ENCODE data around the gene SMOC2.

The SMOC2 gene

DNA sequence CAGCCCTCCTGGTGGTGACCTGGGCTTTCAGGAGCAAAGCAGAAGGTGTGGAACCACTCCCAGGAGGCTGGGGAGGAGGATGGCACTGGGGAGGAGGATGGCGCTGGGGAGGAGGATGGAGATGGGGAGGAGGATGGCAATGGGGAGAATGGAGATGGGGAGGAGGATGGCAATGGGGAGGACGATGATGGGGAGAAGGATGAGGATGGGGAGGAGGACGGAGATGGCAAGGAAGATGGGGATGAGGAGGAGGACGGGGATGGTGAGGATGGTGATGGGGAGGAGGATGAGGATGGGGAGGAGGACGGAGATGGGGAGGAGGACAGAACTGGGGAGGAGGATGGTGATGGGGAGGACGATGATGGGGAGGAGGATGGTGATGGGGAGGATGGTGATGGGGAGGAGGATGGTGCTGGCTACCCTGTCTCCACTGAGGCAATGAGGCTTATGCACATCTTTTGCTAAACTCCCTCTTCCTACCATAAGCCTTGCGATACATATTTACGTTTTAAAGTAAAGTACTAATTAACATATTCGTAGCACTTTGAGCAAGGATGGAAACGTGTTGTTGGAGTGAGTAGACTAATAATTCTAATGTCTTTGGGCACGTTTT, 7.4 kb downstream of the SMOC2 start:
- DNase-seq, result no peak

DNA sequence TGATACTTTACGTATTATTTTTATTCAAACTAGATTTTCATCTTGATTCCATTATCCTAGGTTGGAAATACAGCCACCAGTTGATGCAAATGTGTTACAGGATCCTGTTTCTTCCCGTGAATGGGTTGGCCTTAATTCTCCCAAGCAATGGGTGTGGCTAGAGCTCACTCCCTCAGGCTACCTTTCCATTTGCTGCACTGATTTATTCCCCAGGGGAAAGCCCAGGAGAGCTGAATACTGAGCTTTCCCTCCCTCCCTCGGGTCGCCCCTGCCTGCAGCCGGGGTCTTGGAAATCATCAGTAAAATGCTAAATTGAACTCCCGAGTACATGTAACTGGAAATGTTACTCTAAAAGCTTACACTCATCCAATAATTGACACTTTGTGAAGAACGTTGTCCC, 9.9 kb downstream of the SMOC2 start:
- DNase-seq, result no peak

GRCh38 chr6:168451805-168452517, 11.0 kb downstream of the SMOC2 start:
- DNase-seq, result no peak

DNA sequence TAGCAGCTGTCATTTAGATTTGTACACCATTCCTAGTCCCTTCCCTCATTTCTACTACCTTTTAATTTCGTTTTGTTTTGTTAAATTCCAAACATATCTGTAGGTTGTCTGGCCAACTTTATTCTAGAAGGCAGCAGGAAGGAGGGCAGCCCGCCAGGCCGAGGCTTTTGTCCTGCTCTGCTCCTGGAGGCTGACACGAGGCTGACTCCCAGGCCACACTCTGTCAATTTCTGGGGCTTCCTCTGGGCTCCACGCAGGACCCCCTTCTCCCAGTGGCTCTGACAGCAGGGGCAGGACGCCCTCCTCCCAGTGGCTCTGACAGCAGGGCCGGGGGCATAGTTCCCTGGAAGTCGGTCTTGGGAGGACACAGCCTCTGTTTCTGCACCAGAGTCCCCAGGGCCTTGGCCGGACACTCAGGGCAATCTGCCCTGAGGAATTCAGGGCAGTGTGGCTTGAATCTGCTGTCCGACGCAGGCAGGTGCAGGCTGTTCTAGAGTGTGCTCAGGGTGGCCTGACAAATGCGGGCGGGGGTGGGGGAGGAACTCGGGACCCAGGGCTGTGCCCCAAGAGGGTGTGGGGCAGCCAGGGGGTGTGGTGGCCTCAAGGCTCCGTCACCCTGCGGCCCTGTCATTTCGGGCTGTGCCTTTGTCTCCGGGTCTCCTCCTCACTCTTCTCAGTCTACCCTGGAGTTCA, 11.8 kb downstream of the SMOC2 start:
- DNase-seq, result no peak

DNA sequence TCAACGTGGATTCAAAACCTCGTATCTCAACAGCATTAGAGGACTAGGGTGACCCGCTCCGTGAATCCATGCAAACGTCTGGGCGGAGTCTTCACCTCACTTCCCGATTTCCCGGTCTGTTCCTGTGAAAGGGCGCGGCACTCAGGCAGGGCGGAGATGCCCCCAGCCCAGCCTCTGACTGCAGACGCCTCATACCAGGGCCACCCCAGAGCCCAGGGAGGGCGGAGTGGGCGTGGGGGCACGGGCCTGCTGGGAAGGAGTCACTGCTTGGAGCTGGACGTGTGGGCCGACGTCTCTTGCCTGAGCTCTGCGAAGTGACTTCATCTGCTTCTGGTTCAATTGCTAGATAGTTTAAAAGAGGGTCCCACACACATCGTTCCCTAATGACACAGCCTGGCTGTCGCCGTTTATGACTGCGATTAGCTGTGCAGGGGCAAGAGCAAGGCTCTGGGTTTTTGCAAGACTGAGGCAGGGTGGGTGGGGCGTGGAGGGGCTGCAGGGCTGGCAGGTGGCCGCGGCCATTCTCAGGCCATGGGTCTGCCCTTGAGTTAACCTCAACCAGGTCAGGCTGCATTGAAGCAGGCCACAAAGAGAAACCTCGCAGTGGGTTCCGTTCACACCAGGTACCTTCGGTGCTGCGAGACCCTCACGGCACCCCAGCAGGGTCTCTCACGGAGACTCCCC, 15.0 kb downstream of the SMOC2 start:
- DNase-seq, result no peak

GRCh38 chr6:168456907-168457652, 16.1 kb downstream of the SMOC2 start:
- DNase-seq, result no peak

GRCh38 chr6:168457653-168457934, 16.6 kb downstream of the SMOC2 start:
- DNase-seq, result no peak

GRCh38 chr6:168458101-168458500, 17.1 kb downstream of the SMOC2 start:
- no peak for DNase-seq

DNA sequence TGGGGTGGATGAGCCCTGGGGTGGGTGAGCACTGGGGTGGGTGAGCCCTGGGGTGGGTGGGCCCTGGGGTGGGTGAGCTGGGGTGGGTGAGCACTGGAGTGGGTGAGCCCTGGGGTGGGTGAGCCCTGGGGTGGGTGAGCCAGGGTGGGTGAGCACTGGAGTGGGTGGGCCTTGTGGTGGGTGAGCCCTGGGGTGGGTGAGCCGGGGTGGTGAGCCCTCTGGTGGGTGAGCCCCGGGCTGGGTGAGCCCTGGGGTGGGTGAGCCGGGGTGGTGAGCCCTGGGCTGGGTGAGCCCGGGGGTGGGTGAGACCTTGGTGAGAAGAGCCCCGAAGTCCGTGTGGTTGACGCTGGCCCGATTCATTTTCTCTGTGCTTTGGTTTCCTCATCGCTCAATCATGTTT, 18.6 kb downstream of the SMOC2 start:
- no peak for DNase-seq

DNA sequence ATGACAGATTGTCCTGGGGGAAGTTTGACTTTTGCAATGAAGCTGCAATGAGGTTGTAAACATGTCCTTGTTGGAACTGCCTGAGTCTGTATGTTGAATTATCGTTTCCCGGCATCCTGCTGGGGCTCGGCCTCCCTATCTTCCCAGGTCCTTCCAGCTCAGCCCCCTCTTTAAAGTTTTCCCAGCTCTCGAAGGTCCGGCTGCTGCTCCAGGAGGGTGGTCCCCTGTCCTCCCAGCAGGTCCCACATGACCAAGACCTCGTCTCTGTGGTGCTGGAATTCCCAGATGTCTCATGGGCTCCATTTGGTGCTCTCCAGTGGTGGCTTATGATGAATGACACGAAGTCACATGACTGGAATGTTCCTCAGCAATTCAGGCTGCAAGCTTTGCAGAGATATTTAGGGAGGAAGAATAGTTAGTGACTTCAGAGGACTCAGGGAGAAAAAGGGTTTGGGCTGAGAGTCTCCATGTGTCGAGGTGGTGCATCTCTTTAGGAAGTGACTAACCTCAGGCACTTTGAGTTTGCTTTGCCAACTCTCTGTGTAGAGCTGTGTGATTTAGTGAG, 21.4 kb downstream of the SMOC2 start:
- DNase-seq, result no peak

DNA sequence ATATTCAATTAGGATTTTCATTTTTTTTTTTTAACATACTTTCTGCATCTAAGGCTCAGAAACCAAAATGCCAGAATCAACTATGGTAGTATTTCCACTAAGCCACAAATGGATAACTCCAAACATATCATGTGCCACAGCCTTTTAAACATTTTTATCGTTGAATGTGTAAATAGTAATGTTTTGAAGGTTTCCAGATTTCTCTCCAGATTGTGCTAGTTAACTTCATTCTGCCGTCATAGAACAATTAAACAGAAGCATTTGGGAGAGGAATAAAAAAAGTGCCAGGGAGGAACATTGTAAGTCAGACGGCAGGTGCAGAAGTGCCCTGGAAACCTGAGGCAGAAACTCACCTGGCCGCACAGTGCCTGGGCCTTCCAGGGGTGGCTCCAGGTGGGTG, 23.6 kb downstream of the SMOC2 start:
- no peak for DNase-seq

- DNase-seq, result no peak
Observed at GRCh38 chr6:168468045-168468444, 27.1 kb downstream of the SMOC2 start.

DNA sequence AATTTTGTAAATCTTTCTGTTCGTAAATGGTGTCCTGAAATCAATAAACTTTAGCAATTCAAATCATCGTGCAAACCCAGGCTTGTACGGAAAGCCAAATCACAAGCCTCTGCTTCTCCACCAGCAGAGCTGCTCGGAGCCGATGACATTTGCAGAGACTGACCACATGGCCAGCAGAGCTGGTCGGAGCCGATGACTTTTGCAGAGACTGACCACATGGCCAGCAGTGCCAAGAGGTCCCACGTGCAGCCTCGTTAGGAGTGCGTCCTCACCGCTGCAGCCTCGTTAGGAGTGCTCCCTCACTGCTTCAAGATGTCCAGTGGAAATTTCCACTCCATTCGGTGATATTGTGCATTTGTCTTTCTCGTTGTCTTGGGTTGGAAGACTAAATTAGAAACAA, 28.5 kb downstream of the SMOC2 start:
- DNase-seq, result no peak

DNA sequence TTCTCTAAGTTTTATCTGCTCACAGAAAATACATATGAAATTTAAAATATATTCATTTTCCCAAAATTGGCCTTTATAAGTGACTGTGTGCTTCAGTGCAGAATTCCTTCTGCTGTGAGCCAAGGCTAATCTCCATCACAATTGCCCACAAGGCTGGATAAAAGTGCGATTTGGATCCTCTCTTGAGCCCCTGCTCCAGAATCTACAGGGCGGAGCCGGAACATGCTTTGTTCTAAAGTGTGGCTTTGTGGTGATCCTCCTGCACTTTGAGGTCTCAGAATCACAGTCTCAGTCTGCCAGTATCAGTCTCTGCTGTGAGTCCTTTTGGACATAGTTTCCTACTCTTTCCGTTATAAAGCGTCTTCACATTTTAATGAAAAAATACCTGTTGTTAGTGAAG, 28.9 kb downstream of the SMOC2 start:
- no peak for DNase-seq

- no peak for DNase-seq
Observed at GRCh38 chr6:168472363-168472762, 31.4 kb downstream of the SMOC2 start.

- DNase-seq, result no peak
Observed at GRCh38 chr6:168473197-168473596, 32.2 kb downstream of the SMOC2 start.

GRCh38 chr6:168475188-168476013, 34.4 kb downstream of the SMOC2 start:
- DNase-seq, result no peak

DNA sequence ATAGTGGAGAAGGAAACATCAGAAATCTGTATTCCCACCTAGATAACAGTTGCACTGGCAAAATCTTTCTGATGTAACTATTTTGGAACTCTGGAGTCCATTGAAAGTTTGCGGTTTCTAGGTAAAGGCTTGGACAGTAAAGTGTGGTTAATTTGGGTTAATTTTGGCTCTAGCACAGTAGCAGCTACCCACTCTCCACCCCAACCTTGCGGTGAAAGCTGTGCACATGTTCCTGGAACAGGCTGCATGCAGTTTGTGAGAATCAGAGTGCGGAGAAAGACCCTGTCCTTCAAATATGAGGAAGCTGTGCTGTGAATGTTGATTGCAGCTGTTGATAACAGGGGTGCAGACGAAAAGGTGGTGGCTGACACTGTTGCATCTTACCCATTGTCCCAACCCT, 38.4 kb downstream of the SMOC2 start:
- DNase-seq, result no peak

DNA sequence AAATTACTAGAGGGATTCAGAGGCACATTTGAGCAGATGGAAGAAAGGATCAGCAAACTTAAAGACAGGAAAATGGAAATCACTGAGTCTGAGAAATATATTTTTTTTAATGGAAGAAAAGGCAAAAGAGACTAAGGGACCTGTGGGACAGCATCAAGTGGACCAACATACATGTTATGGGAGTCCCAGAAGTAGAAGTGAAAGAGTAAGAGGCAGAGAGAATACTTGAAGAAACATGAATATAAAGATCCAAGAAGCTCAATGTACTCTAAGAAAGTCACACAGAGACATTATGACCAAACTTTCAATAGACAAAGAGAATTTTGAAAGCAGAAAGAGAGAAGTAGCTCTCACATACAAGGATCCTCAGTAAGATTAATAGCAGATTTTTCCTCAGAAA, 39.5 kb downstream of the SMOC2 start:
- no peak for DNase-seq

- DNase-seq, result no peak
Observed at GRCh38 chr6:168485818-168486217, 44.8 kb downstream of the SMOC2 start.

GRCh38 chr6:168490757-168491156, 49.8 kb downstream of the SMOC2 start:
- DNase-seq, result no peak

DNA sequence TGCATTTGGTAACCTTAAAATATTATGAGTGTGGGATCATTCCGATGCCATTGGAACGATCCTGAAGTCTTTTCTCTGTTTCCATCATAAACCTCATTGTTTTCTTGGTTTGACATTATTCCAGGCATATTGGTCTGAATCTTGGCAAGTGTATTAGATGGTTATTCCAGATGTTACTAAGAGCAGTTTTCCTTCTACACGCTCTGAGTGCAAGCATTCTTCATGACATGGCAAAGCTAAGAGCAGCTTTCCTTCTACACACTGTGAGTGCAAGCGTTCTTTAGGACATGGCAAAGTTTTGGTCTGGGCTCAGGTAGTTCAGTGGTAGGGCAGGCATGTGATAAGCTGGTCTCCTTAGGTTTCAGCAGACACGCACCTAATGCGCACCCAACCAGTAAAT, 53.0 kb downstream of the SMOC2 start:
- no peak for DNase-seq

Measured in fibroblast of skin of scalp (primary cell).